Measurements from ENCODE around the gene EIF4G1.

DNA sequence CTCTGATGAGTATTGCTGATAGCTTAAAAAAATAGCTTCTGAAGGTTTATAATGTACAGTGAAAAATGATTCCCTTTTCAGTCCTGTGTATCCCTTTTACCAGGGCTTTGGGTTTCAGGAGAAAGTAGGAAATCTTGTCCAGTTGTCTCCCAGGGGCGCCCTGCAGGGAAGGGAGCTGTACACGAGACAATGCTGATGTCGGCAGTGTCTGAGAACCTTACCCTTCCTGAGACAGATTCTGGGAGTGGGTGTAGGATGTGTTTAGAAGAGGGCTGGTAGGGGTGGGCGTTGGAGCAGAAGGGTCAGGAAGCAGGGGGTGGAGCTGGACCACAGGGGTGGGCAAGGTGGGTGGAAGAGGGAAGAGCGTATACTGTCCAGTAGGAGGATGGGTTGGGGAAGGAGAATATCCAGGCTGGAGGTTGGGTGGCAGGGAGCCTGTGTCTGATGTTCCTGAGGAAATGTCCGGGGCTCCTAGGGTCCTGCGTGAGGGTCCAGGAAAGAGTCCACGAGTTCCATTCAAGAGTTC lies 58.0 kb downstream of the EIF4G1 start:
- TF ChIP-seq, protein P1, sequence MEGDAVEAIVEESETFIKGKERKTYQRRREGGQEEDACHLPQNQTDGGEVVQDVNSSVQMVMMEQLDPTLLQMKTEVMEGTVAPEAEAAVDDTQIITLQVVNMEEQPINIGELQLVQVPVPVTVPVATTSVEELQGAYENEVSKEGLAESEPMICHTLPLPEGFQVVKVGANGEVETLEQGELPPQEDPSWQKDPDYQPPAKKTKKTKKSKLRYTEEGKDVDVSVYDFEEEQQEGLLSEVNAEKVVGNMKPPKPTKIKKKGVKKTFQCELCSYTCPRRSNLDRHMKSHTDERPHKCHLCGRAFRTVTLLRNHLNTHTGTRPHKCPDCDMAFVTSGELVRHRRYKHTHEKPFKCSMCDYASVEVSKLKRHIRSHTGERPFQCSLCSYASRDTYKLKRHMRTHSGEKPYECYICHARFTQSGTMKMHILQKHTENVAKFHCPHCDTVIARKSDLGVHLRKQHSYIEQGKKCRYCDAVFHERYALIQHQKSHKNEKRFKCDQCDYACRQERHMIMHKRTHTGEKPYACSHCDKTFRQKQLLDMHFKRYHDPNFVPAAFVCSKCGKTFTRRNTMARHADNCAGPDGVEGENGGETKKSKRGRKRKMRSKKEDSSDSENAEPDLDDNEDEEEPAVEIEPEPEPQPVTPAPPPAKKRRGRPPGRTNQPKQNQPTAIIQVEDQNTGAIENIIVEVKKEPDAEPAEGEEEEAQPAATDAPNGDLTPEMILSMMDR (IDR thresholded peaks at IDR 0.05) = no peak
- TF ChIP-seq POLR2A (IDR thresholded peaks at IDR 0.05) = no peak
